IgD-negative memory B cell (primary cell): Measurements from ENCODE around the gene CRIM1. TPM values are rescaled to one million over a fixed set of nuclear protein-coding genes. Genes with fewer than 3 reads are reported as not detected.

Source experiments
- H3K27ac Mint-ChIP-seq, 3 donors: one replicate each; pipeline ENCODE4 v1.8.0; 2020 to 2022; ENCODE audit warnings: mild to moderate bottlenecking in 3 of 3, mixed read lengths in 3 of 3, moderate library complexity in 1 of 3
- H3K27me3 Mint-ChIP-seq: one replicate; pipeline ENCODE4 v1.8.0; 2021; ENCODE audit warnings: mixed read lengths
- H3K36me3 Mint-ChIP-seq: one replicate; pipeline ENCODE4 v1.8.0; 2020; ENCODE audit warnings: mild to moderate bottlenecking, mixed read lengths
- H3K4me1 Mint-ChIP-seq, 3 donors: one replicate each; pipeline ENCODE4 v1.8.0; 2020 to 2022; ENCODE audit warnings: mixed read lengths in 3 of 3, mild to moderate bottlenecking in 1 of 3
- H3K4me3 Mint-ChIP-seq, 4 donors: one replicate each; pipeline ENCODE4 v1.8.0; 2020 to 2022; ENCODE audit warnings: mild to moderate bottlenecking in 4 of 4, mixed read lengths in 4 of 4, moderate library complexity in 3 of 4
- H3K9me3 Mint-ChIP-seq, 3 donors: one replicate each; pipeline ENCODE4 v1.8.0; 2020 to 2021; ENCODE audit warnings: mixed read lengths in 3 of 3, mild to moderate bottlenecking in 1 of 3
- polyA plus RNA-seq: library from polyadenylated mRNA; unstranded; fragments of 300-500 nt; fragmentation: Illumina TruSeq; gene quantifications from one replicate; pipeline ENCODE4 v1.2.3, GENCODE V29; 2021

Gene CRIM1
- polyA plus RNA-seq, 1 donor from 2014 or later: 0.26 TPM

GRCh38 chr2:36520431-36520830 is 164.9 kb downstream of the CRIM1 start:
- peaks cover 6% of the 10 kb centered on the region for H3K36me3 Mint-ChIP-seq
- no peaks in the 10 kb centered on the region for H3K27me3 Mint-ChIP-seq
- H3K4me1 Mint-ChIP-seq: peaks cover 0 to 2% (median 0%) of the 10 kb centered on the region in 3 donors
- H3K9me3 Mint-ChIP-seq: no peaks in the 10 kb centered on the region
- H3K4me3 Mint-ChIP-seq: no peak overlapping the region
- H3K27ac Mint-ChIP-seq: no peak overlapping the region

- Mint-ChIP-seq H3K4me3 (no peak overlapping the region), H3K36me3 (peaks cover 10% of the 10 kb centered on the region), H3K9me3 (no peaks in the 10 kb centered on the region), H3K4me1 (peaks cover 0 to 2% (median 0%) of the 10 kb centered on the region in 3 donors), H3K27ac (no peak overlapping the region), H3K27me3 (no peaks in the 10 kb centered on the region)
Observed at GRCh38 chr2:36523153-36523552, 167.6 kb downstream of the CRIM1 start.

- no peaks in the 10 kb centered on the region for H3K27me3 Mint-ChIP-seq
- H3K4me3 Mint-ChIP-seq: no peak overlapping the region
- H3K9me3 Mint-ChIP-seq: no peaks in the 10 kb centered on the region
- peaks cover 3 to 4% (median 3%) of the 10 kb centered on the region in 3 donors for H3K4me1 Mint-ChIP-seq
- no peak overlapping the region for H3K27ac Mint-ChIP-seq
- peaks cover 9% of the 10 kb centered on the region for H3K36me3 Mint-ChIP-seq
Observed at GRCh38 chr2:36525245-36525644, 169.7 kb downstream of the CRIM1 start.

GRCh38 chr2:36526226-36526625 is 170.6 kb downstream of the CRIM1 start:
- no peaks in the 10 kb centered on the region for H3K27me3 Mint-ChIP-seq
- H3K36me3 Mint-ChIP-seq: peaks cover 10% of the 10 kb centered on the region
- no peaks in the 10 kb centered on the region for H3K9me3 Mint-ChIP-seq
- H3K4me1 Mint-ChIP-seq: peaks cover 6 to 12% (median 7%) of the 10 kb centered on the region in 3 donors
- H3K27ac Mint-ChIP-seq: no peak overlapping the region
- no peak overlapping the region for H3K4me3 Mint-ChIP-seq

- Mint-ChIP-seq H3K9me3 (no peaks in the 10 kb centered on the region), H3K27me3 (no peaks in the 10 kb centered on the region), H3K4me1 (peaks cover 5 to 12% (median 6%) of the 10 kb centered on the region in 3 donors), H3K4me3 (no peak overlapping the region), H3K36me3 (peaks cover 10% of the 10 kb centered on the region), H3K27ac (peak overlapping the region in 1 of 3 donors; percentile 82)
Observed at GRCh38 chr2:36528274-36528673, 172.7 kb downstream of the CRIM1 start.

GRCh38 chr2:36528766-36529392 is 173.3 kb downstream of the CRIM1 start:
- H3K4me3 Mint-ChIP-seq: no peak overlapping the region
- no peak overlapping the region for H3K27ac Mint-ChIP-seq

GRCh38 chr2:36530178-36530982 is 174.8 kb downstream of the CRIM1 start:
- Mint-ChIP-seq H3K36me3 (peaks cover 7% of the 10 kb centered on the region), H3K4me3 (no peak overlapping the region), H3K27ac (no peak overlapping the region), H3K27me3 (no peaks in the 10 kb centered on the region), H3K9me3 (no peaks in the 10 kb centered on the region), H3K4me1 (peaks cover 5 to 12% (median 6%) of the 10 kb centered on the region in 3 donors)

More at GRCh38 chr2:36528766-36529392, 173.3 kb downstream of the CRIM1 start:
- Mint-ChIP-seq H3K27me3 (no peaks in the 10 kb centered on the region), H3K4me1 (peaks cover 5 to 12% (median 6%) of the 10 kb centered on the region in 3 donors), H3K36me3 (peaks cover 10% of the 10 kb centered on the region), H3K9me3 (no peaks in the 10 kb centered on the region)

- H3K9me3 Mint-ChIP-seq: no peaks in the 10 kb centered on the region
- H3K27ac Mint-ChIP-seq: no peak overlapping the region
- peaks cover 5 to 12% (median 6%) of the 10 kb centered on the region in 3 donors for H3K4me1 Mint-ChIP-seq
- peaks cover 6% of the 10 kb centered on the region for H3K36me3 Mint-ChIP-seq
- no peak overlapping the region for H3K4me3 Mint-ChIP-seq
- no peaks in the 10 kb centered on the region for H3K27me3 Mint-ChIP-seq
Observed at GRCh38 chr2:36530983-36531354, 175.4 kb downstream of the CRIM1 start.

GRCh38 chr2:36534275-36534799 is 178.8 kb downstream of the CRIM1 start:
- Mint-ChIP-seq H3K27ac (peak overlapping the region in 1 of 3 donors; percentile 95), H3K27me3 (no peaks in the 10 kb centered on the region), H3K4me1 (peaks cover 5 to 12% (median 6%) of the 10 kb centered on the region in 3 donors), H3K4me3 (no peak overlapping the region), H3K36me3 (peaks cover 2% of the 10 kb centered on the region), H3K9me3 (no peaks in the 10 kb centered on the region)

- no peaks in the 10 kb centered on the region for H3K27me3 Mint-ChIP-seq
- H3K9me3 Mint-ChIP-seq: no peaks in the 10 kb centered on the region
- H3K27ac Mint-ChIP-seq: peak overlapping the region in 1 of 3 donors; percentile 40
- peaks cover 4 to 10% (median 5%) of the 10 kb centered on the region in 3 donors for H3K4me1 Mint-ChIP-seq
- no peak overlapping the region for H3K4me3 Mint-ChIP-seq
- H3K36me3 Mint-ChIP-seq: peaks cover 2% of the 10 kb centered on the region
Observed at GRCh38 chr2:36535099-36535498, 179.5 kb downstream of the CRIM1 start.

- Mint-ChIP-seq H3K4me1 (no peaks in the 10 kb centered on the region), H3K27ac (no peak overlapping the region), H3K4me3 (no peak overlapping the region)
Observed at GRCh38 chr2:36536776-36537175, 181.2 kb downstream of the CRIM1 start.

GRCh38 chr2:36538335-36538734 is 182.8 kb downstream of the CRIM1 start:
- no peak overlapping the region for H3K4me3 Mint-ChIP-seq
- H3K9me3 Mint-ChIP-seq: no peaks in the 10 kb centered on the region
- no peaks in the 10 kb centered on the region for H3K36me3 Mint-ChIP-seq
- H3K27me3 Mint-ChIP-seq: no peaks in the 10 kb centered on the region
- no peak overlapping the region for H3K27ac Mint-ChIP-seq
- H3K4me1 Mint-ChIP-seq: no peaks in the 10 kb centered on the region

More at GRCh38 chr2:36536776-36537175, 181.2 kb downstream of the CRIM1 start:
- no peaks in the 10 kb centered on the region for H3K36me3 Mint-ChIP-seq
- H3K9me3 Mint-ChIP-seq: no peaks in the 10 kb centered on the region
- no peaks in the 10 kb centered on the region for H3K27me3 Mint-ChIP-seq

- Mint-ChIP-seq H3K4me3 (no peak overlapping the region), H3K27me3 (no peaks in the 10 kb centered on the region), H3K36me3 (peaks cover 2% of the 10 kb centered on the region), H3K9me3 (no peaks in the 10 kb centered on the region), H3K27ac (no peak overlapping the region), H3K4me1 (no peaks in the 10 kb centered on the region)
Observed at GRCh38 chr2:36539631-36540030, 184.1 kb downstream of the CRIM1 start.

- Mint-ChIP-seq H3K27ac (peak overlapping the region in 1 of 3 donors; percentile 58), H3K4me3 (no peak overlapping the region), H3K4me1 (no peaks in the 10 kb centered on the region), H3K9me3 (no peaks in the 10 kb centered on the region), H3K36me3 (peaks cover 2% of the 10 kb centered on the region), H3K27me3 (no peaks in the 10 kb centered on the region)
Observed at GRCh38 chr2:36540986-36541754, 185.6 kb downstream of the CRIM1 start.
